Liver (tissue), 3 donors: ENCODE data around the gene MRGPRX4.

ENCODE experiments used
- EGR1 ChIP-seq, 2 donors: IDR thresholded peaks; 2 replicates each; pipeline ENCODE4 v1.6.1; 2016 to 2018; ENCODE audit warnings: antibody characterized with exemption in 2 of 2, low read depth in 2 of 2
- GABPA ChIP-seq, 2 donors: IDR thresholded peaks in 1 of 2; conservative IDR thresholded peaks in 1 of 2; 2 replicates each; pipeline ENCODE4 v1.6.1; 2016; ENCODE audit warnings: antibody characterized with exemption in 2 of 2, mild to moderate bottlenecking in 1 of 2, moderate library complexity in 1 of 2
- JUND ChIP-seq, 2 donors: IDR thresholded peaks; 2 replicates each; pipeline ENCODE4 v1.6.1; 2016; ENCODE audit warnings: antibody characterized with exemption in 2 of 2
- TAF1 ChIP-seq: conservative IDR thresholded peaks from 2 replicates; pipeline ENCODE4 v1.6.1; 2016; ENCODE audit warnings: antibody characterized with exemption, mild to moderate bottlenecking
- TF ChIP-seq, protein P1 (sequence below): fragments of 150-350 bp; IDR thresholded peaks from 2 replicates; pipeline ENCODE4 v1.5.1; 2017; ENCODE audit warnings: improper control_type of control experiment, low read depth, low read length; ENCODE audit not compliant: missing input control
- TF ChIP-seq, protein P2 (sequence below): IDR thresholded peaks from 2 replicates; pipeline ENCODE4 v1.6.1; 2016; ENCODE audit warnings: antibody characterized with exemption
- TF ChIP-seq, protein P3 (sequence below): IDR thresholded peaks from 2 replicates; pipeline ENCODE4 v1.6.1; 2016; ENCODE audit warnings: antibody characterized with exemption, mild to moderate bottlenecking
- donor health status: healthy.
- donor health status: healthy.

DNA sequence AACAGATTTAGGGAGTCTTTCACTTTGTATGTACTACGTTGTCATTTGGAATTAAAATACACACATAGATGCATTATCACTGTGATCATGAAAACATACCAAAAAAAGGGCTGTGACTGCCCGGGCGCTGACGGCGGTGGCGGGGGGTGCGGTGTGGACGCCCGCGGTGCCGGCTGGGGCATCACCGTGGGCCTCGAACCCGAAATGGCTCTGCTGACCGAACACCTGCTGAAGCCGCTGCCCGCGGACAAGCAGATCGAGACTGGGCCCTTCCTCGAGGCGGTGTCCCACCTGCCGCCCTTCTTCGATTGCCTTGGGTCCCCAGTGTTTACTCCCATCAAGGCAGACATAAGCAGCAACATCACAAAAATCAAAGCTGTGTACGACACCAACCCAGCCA is 16.2 kb downstream of the MRGPRX4 start:
- TF ChIP-seq, protein P1, sequence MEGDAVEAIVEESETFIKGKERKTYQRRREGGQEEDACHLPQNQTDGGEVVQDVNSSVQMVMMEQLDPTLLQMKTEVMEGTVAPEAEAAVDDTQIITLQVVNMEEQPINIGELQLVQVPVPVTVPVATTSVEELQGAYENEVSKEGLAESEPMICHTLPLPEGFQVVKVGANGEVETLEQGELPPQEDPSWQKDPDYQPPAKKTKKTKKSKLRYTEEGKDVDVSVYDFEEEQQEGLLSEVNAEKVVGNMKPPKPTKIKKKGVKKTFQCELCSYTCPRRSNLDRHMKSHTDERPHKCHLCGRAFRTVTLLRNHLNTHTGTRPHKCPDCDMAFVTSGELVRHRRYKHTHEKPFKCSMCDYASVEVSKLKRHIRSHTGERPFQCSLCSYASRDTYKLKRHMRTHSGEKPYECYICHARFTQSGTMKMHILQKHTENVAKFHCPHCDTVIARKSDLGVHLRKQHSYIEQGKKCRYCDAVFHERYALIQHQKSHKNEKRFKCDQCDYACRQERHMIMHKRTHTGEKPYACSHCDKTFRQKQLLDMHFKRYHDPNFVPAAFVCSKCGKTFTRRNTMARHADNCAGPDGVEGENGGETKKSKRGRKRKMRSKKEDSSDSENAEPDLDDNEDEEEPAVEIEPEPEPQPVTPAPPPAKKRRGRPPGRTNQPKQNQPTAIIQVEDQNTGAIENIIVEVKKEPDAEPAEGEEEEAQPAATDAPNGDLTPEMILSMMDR = no peak
- TF ChIP-seq JUND (IDR thresholded peaks at IDR 0.05) = no peak
- no peak for TF ChIP-seq EGR1 (IDR thresholded peaks at IDR 0.05; ENCODE audit: low read depth in 2 of 2)
- TF ChIP-seq, protein P2, sequence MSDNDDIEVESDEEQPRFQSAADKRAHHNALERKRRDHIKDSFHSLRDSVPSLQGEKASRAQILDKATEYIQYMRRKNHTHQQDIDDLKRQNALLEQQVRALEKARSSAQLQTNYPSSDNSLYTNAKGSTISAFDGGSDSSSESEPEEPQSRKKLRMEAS = no peak
- TF ChIP-seq GABPA (IDR thresholded peaks at IDR 0.05 in 1 of 2, conservative IDR thresholded peaks at IDR 0.05 in 1 of 2) = no peak
- no peak for TF ChIP-seq TAF1
- TF ChIP-seq, protein P3, sequence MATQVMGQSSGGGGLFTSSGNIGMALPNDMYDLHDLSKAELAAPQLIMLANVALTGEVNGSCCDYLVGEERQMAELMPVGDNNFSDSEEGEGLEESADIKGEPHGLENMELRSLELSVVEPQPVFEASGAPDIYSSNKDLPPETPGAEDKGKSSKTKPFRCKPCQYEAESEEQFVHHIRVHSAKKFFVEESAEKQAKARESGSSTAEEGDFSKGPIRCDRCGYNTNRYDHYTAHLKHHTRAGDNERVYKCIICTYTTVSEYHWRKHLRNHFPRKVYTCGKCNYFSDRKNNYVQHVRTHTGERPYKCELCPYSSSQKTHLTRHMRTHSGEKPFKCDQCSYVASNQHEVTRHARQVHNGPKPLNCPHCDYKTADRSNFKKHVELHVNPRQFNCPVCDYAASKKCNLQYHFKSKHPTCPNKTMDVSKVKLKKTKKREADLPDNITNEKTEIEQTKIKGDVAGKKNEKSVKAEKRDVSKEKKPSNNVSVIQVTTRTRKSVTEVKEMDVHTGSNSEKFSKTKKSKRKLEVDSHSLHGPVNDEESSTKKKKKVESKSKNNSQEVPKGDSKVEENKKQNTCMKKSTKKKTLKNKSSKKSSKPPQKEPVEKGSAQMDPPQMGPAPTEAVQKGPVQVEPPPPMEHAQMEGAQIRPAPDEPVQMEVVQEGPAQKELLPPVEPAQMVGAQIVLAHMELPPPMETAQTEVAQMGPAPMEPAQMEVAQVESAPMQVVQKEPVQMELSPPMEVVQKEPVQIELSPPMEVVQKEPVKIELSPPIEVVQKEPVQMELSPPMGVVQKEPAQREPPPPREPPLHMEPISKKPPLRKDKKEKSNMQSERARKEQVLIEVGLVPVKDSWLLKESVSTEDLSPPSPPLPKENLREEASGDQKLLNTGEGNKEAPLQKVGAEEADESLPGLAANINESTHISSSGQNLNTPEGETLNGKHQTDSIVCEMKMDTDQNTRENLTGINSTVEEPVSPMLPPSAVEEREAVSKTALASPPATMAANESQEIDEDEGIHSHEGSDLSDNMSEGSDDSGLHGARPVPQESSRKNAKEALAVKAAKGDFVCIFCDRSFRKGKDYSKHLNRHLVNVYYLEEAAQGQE = no peak
